Small intestine (tissue), 7 donors: ENCODE measurements around the gene ADARB2. TPM values are rescaled to one million over a fixed set of nuclear protein-coding genes. Genes with fewer than 3 reads are reported as not detected.

Experiments
- DNase-seq, 2 donors: peaks; one replicate each; pipeline versions ENCODE4 v3.0.0 to v3.0.0-alpha.2; 2013
- FAIRE-seq: peaks from 2 replicates; lab custom pipeline; 2012; peaks lifted over from hg19 to GRCh38; lab: Jason Lieb, UNC
- H3K27ac ChIP-seq, 3 donors: one replicate each; pipeline ENCODE4 v1.5.1; 2013; ENCODE audit warnings: low read length in 2 of 3, mild to moderate bottlenecking in 2 of 3, control low read depth in 1 of 3, inconsistent platforms in 1 of 3, low read depth in 1 of 3, moderate library complexity in 1 of 3
- H3K27me3 ChIP-seq, 3 donors: one replicate each; pipeline ENCODE4 v1.6.1; 2013; ENCODE audit warnings: low read length in 3 of 3, inconsistent platforms in 1 of 3; ENCODE audit not compliant: control insufficient read depth in 3 of 3, insufficient read depth in 3 of 3
- H3K36me3 ChIP-seq, 3 donors: one replicate each; pipeline ENCODE4 v1.6.1; 2013; ENCODE audit warnings: low read length in 3 of 3, inconsistent platforms in 1 of 3, low read depth in 1 of 3, mild to moderate bottlenecking in 1 of 3, moderate library complexity in 1 of 3; ENCODE audit not compliant: control insufficient read depth in 3 of 3, insufficient read depth in 2 of 3
- H3K4me1 ChIP-seq, 3 donors: one replicate each; pipeline ENCODE4 v1.6.1; 2013; ENCODE audit warnings: low read length in 2 of 3, inconsistent platforms in 1 of 3, low read depth in 1 of 3, mild to moderate bottlenecking in 1 of 3, moderate library complexity in 1 of 3; ENCODE audit not compliant: control insufficient read depth in 3 of 3, insufficient read depth in 2 of 3
- H3K4me3 ChIP-seq, 3 donors: one replicate each; pipeline ENCODE4 v1.5.1; 2013; ENCODE audit warnings: low read length in 3 of 3, control low read depth in 1 of 3, inconsistent platforms in 1 of 3, low read depth in 1 of 3, mild to moderate bottlenecking in 1 of 3, moderate library complexity in 1 of 3
- H3K9me3 ChIP-seq, 2 donors: one replicate each; pipeline ENCODE4 v1.6.1; 2013; ENCODE audit warnings: low read depth in 1 of 2, low read length in 1 of 2; ENCODE audit not compliant: control insufficient read depth in 2 of 2, insufficient read depth in 1 of 2
- WGBS, 3 donors: extraction: QIAGEN DNeasy Blood & Tissue Kit; methylation state at CpG; one replicate each; pipeline ENCODE4 v1.1.7; 2013; 5-methylcytosine and 5-hydroxymethylcytosine counted together
- polyA plus RNA-seq, 4 donors: library from polyadenylated mRNA; stranded (reverse) in 3 of 4; unstranded in 1 of 4; fragments of 200-250 nt in 3 of 4; fragments of 120-200 nt in 1 of 4; gene quantifications; one replicate each; pipeline versions ENCODE4 v1.2.1 to v1.2.3, GENCODE V29; 2013
- donor health status: healthy with polysubstance abuse.
- donor health status: control.
- donor health status: control.
- donor health status: Bipolar disorder and iron deficiency.
- donor health status: healthy.

The ADARB2 gene
- polyA plus RNA-seq, 4 donors, result 0.35 to 1.8 (median 0.94) TPM

GRCh38 chr10:1648648-1649047 is 88.7 kb downstream of the ADARB2 start:
- DNase-seq (no peak), FAIRE-seq (no peak)
- H3K27me3 ChIP-seq, result no peaks in the 10 kb centered on the region
- H3K4me1 ChIP-seq, result no peaks in the 10 kb centered on the region
- H3K27ac ChIP-seq, result no peak overlapping the region
- no peak overlapping the region for H3K4me3 ChIP-seq
- no peaks in the 10 kb centered on the region for H3K9me3 ChIP-seq
- H3K36me3 ChIP-seq, result no peaks in the 10 kb centered on the region
- WGBS, 3 donors, result 79 to 89% (median 84%) methylated on average over 12 of the region's 12 CpGs

DNA sequence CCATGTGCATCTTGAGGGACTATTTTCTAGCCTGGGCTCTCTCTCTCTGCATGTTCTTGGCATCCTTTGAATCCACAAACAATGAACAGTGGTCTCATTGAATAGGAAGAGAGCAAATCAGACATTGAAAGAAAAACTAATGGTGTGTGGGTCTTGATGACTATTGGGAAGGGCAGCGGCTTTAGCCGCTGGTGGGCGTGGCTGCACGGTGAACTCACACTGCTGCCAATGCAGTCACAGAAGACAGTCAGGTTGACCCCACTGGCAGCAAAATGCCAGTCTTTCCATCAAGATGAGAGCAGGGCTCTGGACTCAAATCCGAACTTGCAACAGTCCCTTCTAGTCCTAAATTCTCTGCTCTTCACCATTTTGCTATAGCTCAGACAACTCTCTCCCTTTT is 91.0 kb downstream of the ADARB2 start:
- H3K9me3 ChIP-seq, result no peaks in the 10 kb centered on the region
- H3K4me3 ChIP-seq, result no peak overlapping the region
- H3K4me1 ChIP-seq, result no peaks in the 10 kb centered on the region
- no peak overlapping the region for H3K27ac ChIP-seq
- no peaks in the 10 kb centered on the region for H3K36me3 ChIP-seq
- FAIRE-seq (no peak), DNase-seq (no peak)
- no peaks in the 10 kb centered on the region for H3K27me3 ChIP-seq
- WGBS, 3 donors, result 63 to 76% (median 66%) methylated on average over 5 of the region's 5 CpGs

DNA sequence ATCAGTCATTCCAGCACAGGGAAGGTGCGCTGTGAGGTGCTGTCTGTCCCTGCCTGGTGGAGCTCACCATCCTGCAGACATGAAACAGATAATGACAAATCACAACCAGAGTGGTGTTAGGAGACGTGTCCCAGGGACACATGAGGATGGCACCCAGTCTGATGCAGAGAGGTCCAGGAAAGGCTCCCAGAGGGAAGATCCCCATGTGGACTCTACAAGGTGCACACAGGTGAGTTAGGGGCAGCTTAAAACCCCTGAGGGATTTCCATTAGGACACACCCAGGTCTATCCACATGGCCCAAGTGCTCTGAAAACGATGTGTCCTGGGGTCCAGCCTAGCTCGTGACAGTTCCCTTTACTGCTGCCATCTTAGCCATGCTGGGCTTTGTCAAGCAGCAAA is 91.4 kb downstream of the ADARB2 start:
- DNase-seq, result no peak
- 60 to 72% (median 63%) methylated on average over 4 of the region's 4 CpGs for whole genome bisulfite sequencing, 3 donors
- Histone ChIP-seq H3K27me3 (no peaks in the 10 kb centered on the region), H3K4me3 (no peak overlapping the region), H3K4me1 (no peaks in the 10 kb centered on the region), H3K27ac (no peak overlapping the region), H3K9me3 (no peaks in the 10 kb centered on the region), H3K36me3 (no peaks in the 10 kb centered on the region)
- no peak for FAIRE-seq

DNA sequence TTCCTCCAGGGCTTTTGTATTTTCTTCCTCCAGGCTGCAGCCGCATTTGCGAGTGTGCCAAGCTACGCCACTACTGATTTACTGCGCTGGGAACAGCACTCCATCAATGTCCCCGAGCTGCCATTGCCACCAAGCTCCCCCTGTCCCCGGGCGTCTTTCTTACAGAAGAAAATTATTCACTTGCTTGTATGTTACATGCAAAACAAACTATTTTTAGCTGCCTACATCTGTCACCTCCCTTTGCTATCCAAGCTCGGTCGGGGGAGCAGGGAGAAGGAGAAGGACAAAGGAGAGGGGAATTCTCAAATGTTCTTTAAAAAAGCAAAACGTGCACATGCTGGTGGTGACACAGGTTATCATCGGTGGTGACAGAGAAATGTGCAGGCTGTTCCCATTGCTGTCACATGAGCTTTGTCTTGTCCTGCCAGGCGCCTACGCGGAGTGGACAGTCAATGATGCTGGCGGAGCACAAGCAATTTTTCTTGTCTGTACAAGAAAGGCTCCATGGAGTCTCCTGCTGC is 93.1 kb downstream of the ADARB2 start:
- H3K36me3 ChIP-seq, result no peaks in the 10 kb centered on the region
- DNase-seq, result no peak
- WGBS, 3 donors, result 86 to 90% (median 89%) methylated on average over 15 of the region's 15 CpGs
- no peak overlapping the region for H3K4me3 ChIP-seq
- no peaks in the 10 kb centered on the region for H3K9me3 ChIP-seq
- H3K27me3 ChIP-seq, result no peaks in the 10 kb centered on the region
- no peak for FAIRE-seq
- H3K27ac ChIP-seq, result no peak overlapping the region
- H3K4me1 ChIP-seq, result no peaks in the 10 kb centered on the region

GRCh38 chr10:1643908-1644179 is 93.5 kb downstream of the ADARB2 start:
- Histone ChIP-seq H3K4me1 (no peaks in the 10 kb centered on the region), H3K9me3 (no peaks in the 10 kb centered on the region), H3K27ac (no peak overlapping the region), H3K4me3 (no peak overlapping the region), H3K36me3 (no peaks in the 10 kb centered on the region), H3K27me3 (no peaks in the 10 kb centered on the region)
- no peak for FAIRE-seq
- WGBS, 3 donors, result 66 to 75% (median 68%) methylated on average over 9 of the region's 9 CpGs
- DNase-seq, result no peak

DNA sequence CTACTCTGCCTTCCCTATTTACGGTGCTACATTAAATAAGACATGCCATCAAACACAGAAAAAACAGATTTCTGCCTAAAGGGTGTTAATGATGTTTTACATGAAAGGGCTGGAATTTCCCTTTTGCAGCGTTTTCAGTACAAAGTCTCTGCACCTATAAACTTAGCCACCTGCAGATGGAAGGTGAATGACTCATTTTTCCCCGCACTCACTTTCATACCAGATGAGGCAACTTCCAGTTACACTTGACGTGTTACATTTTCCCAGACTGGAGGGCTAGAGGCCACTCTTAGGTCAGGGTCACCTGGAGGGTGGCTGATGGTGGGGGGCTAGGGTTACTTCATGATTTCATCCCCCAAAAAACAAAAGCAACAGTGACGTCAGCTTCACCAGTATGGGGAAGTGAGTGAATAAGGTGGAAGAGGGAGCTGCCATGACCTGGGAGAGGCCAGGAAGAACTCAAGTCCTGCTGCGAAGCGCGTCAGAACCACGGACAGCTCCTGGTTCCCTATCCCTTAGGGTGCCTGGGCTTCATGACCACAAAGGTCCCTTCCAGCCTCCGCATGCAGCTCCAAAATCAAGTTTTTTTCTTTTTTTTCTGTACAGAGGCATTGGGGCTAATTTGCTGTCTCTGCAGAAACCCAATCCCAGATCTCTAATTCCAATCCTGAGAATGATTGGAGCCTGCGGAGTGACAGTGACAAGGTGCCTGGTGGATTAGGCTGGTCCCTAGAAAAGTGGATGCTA is 94.0 kb downstream of the ADARB2 start:
- peak in 1 of 2 donors; percentile 54 for DNase-seq
- Histone ChIP-seq H3K36me3 (no peaks in the 10 kb centered on the region), H3K4me1 (no peaks in the 10 kb centered on the region), H3K27ac (no peak overlapping the region), H3K9me3 (no peaks in the 10 kb centered on the region), H3K4me3 (no peak overlapping the region), H3K27me3 (no peaks in the 10 kb centered on the region)
- WGBS, 3 donors, result 29 to 42% (median 34%) methylated on average over 11 of the region's 11 CpGs
- no peak for FAIRE-seq

DNA sequence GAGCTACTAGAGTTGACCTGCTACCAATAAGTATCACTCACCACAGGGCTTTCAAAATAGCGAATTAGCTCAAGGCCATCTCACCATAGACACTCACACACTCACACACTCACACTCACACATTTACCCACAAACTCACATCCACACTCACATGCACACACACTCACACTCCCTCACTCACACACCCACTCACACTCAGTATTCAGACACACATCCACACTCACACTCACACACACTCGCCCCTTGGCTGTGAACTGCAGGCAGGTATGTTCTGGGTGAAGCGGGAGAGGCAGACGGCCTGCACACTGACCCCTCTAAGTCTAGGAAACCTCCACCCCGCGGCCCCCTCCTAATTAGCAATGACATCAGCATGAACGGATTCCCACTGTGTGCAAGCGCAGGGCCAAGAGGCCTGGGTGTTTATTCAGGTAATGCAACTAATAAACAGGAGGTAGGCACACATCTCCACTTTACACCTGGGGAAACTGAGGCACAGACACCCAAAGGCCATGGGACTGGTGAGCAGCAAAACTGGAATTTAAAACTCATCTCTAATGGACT is 94.6 kb downstream of the ADARB2 start:
- WGBS, 3 donors, result 77 to 82% (median 78%) methylated on average over 8 of the region's 8 CpGs
- Histone ChIP-seq H3K9me3 (no peaks in the 10 kb centered on the region), H3K4me1 (no peaks in the 10 kb centered on the region), H3K27me3 (no peaks in the 10 kb centered on the region), H3K36me3 (no peaks in the 10 kb centered on the region), H3K4me3 (no peak overlapping the region), H3K27ac (no peak overlapping the region)
- DNase-seq, result no peak
- no peak for FAIRE-seq

DNA sequence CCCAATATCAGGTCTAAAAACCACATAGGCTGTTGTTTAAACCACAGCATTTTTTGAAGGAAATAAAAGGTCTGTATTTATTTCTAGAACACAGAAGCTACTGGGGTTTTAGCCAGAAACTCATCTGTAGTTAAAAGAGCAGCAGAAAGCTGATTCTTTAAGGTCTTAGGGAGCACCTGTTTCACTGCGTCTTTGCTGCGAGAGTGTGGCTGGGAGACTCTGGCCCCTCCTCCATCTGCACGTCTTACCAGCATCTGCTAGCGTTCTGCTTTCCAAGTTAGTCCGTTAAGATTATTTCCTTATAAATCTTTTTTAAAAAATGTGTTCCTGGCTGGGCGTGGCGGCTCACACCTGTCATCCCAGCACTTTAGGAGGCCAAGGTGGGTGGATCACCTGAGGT is 95.9 kb downstream of the ADARB2 start:
- Histone ChIP-seq H3K4me3 (no peak overlapping the region), H3K4me1 (no peaks in the 10 kb centered on the region), H3K27ac (no peak overlapping the region), H3K9me3 (no peaks in the 10 kb centered on the region), H3K36me3 (no peaks in the 10 kb centered on the region), H3K27me3 (no peaks in the 10 kb centered on the region)
- 40 to 70% (median 53%) methylated on average over 7 of the region's 7 CpGs for WGBS, 3 donors
- DNase-seq, result no peak
- FAIRE-seq, result no peak
